ENCODE results near the gene TRAP1. TPM values are rescaled to one million over a fixed set of nuclear protein-coding genes. Genes with fewer than 3 reads are reported as not detected.

The TRAP1 gene
- total and polyA plus RNA-seq, 12 donors, result 59.8 to 113 (median 87.9) TPM

DNA sequence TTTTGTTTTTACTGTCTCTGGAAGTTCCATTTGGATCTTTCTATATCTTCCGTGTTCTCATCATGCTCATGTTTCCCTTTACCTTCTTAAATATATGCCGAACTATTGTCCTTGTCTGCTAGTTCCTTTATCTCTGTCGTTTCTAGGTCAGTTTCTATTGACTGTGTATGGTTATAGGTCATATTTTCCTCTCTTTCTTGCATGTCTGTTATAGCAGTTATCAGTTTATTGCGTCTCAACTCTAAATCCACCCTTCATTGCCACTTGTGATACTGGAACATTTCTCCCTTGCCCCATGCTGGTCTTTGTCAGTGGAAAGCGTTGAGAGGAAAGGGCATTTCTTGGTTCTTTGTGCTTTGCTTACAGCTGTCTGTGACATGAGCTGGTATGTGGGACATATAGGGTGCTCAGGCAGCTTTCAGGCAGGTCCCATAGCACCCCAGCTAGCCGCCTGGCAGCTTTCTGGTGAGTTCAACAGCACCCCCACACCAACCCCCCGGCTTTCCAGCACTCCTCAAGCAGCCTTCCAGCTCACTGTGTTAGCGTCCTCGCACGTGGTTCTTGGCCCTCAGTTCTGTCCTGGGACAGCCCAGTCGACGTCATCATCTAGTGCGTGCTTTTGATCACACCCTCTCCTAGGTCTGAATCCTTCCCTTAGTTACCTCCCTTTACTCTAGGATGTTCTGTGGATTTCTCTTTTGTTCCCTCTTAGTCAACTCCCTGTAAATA, 78.2 kb downstream of the TRAP1 start:
- H3K9me3 ChIP-seq (replicated peaks in 1 of 3), result no peaks in the 10 kb centered on the region
- H3K36me3 ChIP-seq (replicated peaks in 1 of 2), result no peaks in the 10 kb centered on the region
- no peak overlapping the region for H3K4me3 ChIP-seq
- TF ChIP-seq POLR2A (IDR thresholded peaks at IDR 0.05), result no peak
- TF ChIP-seq, protein P1, sequence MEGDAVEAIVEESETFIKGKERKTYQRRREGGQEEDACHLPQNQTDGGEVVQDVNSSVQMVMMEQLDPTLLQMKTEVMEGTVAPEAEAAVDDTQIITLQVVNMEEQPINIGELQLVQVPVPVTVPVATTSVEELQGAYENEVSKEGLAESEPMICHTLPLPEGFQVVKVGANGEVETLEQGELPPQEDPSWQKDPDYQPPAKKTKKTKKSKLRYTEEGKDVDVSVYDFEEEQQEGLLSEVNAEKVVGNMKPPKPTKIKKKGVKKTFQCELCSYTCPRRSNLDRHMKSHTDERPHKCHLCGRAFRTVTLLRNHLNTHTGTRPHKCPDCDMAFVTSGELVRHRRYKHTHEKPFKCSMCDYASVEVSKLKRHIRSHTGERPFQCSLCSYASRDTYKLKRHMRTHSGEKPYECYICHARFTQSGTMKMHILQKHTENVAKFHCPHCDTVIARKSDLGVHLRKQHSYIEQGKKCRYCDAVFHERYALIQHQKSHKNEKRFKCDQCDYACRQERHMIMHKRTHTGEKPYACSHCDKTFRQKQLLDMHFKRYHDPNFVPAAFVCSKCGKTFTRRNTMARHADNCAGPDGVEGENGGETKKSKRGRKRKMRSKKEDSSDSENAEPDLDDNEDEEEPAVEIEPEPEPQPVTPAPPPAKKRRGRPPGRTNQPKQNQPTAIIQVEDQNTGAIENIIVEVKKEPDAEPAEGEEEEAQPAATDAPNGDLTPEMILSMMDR (IDR thresholded peaks at IDR 0.05), result no peak
- intact Hi-C loops (cut with DNase I), result no loop called here
- H3K4me1 ChIP-seq (replicated peaks in 1 of 2), result peaks cover 0 to 7% of the 10 kb centered on the region in 2 donors
- H3K27me3 ChIP-seq, result no peaks in the 10 kb centered on the region
- DNase-seq, result peak in 1 of 7 donors; percentile 30
- 92 to 96% (median 94%) methylated on average over 13 of the region's 13 CpGs for WGBS, 4 donors
- no peak overlapping the region for H3K27ac ChIP-seq

DNA sequence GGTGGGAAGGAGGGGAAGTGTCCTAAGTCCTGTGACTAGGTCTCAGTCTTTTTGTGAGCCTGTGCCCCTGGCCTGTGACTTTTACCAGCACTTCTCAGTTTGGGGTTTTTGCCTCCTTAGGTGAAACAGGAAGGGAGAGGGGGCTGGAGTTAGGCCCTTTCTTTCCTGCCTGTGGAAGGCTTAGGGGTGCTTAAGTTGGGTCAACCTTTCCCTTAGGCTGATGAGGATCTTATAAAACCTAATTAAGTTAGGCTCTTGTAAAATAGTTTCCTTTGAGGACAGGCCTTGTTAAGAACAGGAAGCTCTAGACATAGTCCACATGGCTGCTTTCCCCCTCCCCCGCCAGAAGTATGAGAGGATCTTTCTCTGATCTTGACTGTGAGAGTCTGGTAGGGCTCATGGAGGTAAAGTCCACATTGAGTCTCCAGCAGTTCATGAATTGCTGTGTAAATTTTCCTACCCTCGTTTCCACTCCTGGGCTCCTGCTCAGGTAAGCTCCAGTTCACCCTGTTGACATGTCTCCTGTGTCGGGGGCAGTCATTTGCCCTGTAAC, 79.9 kb downstream of the TRAP1 start:
- Histone ChIP-seq H3K4me1 (replicated peaks in 1 of 2) (peaks cover 0 to 2% of the 10 kb centered on the region in 2 donors), H3K27me3 (no peaks in the 10 kb centered on the region), H3K36me3 (replicated peaks in 1 of 2) (no peaks in the 10 kb centered on the region), H3K9me3 (replicated peaks in 1 of 3) (no peaks in the 10 kb centered on the region), H3K4me3 (no peak overlapping the region), H3K27ac (no peak overlapping the region)
- no peak for TF ChIP-seq POLR2A (IDR thresholded peaks at IDR 0.05)
- TF ChIP-seq, protein P1 (IDR thresholded peaks at IDR 0.05), result no peak
- intact Hi-C loops (cut with DNase I), result no loop called here
- DNase-seq, result peak in 1 of 7 donors; percentile 46
- WGBS, 4 donors, result 77 to 87% (median 83%) methylated on average over 3 of the region's 3 CpGs

DNA sequence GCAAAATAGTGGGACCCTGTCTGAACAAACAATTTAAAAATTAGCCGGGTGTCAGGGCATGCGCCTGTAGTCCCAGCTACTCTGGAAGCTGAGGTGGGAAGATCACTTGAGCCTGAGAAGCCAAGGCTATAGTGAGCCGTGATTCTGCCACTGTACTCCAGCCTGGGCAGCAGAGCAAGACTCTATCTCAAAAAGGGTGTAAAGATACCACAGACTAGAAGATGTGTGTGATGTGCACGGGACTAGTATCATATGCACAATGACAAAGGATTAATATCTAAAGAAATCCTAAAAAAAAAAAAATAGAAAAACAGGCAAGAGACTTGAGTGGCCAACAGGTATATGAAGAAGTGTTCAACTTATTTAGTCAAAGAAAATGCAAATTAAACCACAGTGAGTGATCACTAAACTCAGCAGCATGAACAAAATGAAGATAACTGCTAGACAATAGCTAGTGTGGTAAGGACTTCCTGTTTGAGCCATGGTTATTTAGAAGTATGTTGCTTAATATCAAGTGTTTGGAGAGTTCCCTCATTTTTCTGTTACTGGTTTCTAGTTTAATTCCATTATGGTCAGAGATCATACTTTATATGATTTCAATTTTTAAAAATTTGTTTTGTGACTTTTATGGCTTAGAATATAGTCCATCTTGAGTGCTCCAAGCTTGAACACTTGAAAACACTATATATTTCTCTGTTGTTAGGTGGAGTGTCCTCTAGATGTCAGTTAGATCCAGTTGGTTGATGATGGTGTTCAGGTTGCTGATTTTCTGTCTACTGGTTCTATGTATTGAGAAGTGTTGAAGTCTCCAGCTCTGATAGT, 91.2 kb downstream of the TRAP1 start:
- H3K36me3 ChIP-seq (replicated peaks in 1 of 2), result no peaks in the 10 kb centered on the region
- TF ChIP-seq, protein P1 (IDR thresholded peaks at IDR 0.05), result no peak
- no peak for TF ChIP-seq POLR2A (IDR thresholded peaks at IDR 0.05)
- intact Hi-C loops (cut with DNase I), result no loop called here
- H3K27ac ChIP-seq, result no peak overlapping the region
- no peak overlapping the region for H3K4me3 ChIP-seq
- H3K27me3 ChIP-seq, result no peaks in the 10 kb centered on the region
- H3K4me1 ChIP-seq (replicated peaks in 1 of 2), result peaks cover 6 to 8% of the 10 kb centered on the region in 2 donors
- WGBS, 4 donors, result 86 to 89% (median 86%) methylated on average over 4 of the region's 4 CpGs
- H3K9me3 ChIP-seq (replicated peaks in 1 of 3), result no peaks in the 10 kb centered on the region
- DNase-seq, result peak in 1 of 7 donors; percentile 43

DNA sequence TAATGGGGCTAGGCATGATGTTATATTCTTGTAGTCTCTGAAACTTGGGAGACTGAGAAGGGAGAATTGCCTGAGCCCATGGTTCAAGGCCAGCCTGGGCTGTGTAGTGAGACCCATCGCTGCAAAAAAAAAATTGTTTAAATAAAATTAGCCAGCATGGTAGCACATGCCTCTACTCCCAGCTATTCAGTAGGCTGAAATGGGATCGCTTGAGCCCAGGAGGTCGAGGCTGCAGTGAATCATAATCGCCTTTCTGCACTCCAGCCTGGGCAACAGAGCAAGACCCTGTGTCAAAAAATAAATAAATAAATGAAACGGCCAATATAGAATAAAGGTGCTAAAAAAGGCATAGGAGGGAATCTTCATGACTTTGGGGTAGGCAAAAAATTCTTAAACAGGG, 92.0 kb downstream of the TRAP1 start:
- Histone ChIP-seq H3K4me1 (replicated peaks in 1 of 2) (peaks cover 6 to 8% of the 10 kb centered on the region in 2 donors), H3K9me3 (replicated peaks in 1 of 3) (no peaks in the 10 kb centered on the region), H3K27ac (no peak overlapping the region), H3K4me3 (no peak overlapping the region), H3K27me3 (no peaks in the 10 kb centered on the region), H3K36me3 (replicated peaks in 1 of 2) (no peaks in the 10 kb centered on the region)
- WGBS, 4 donors, result 89 to 91% (median 89%) methylated on average over 5 of the region's 5 CpGs
- no peak for TF ChIP-seq POLR2A (IDR thresholded peaks at IDR 0.05)
- TF ChIP-seq, protein P1 (IDR thresholded peaks at IDR 0.05), result no peak
- intact Hi-C loops (cut with DNase I), result no loop called here
- no peak for DNase-seq

Measured in adrenal gland (tissue), 12 donors.